Inflammatory macrophage treated with lipopolysaccharide for 1 hour (primary cell): ENCODE data around the gene TLR6.
"Not testable (repeated sequence)": the region's sequence is repeated elsewhere in the genome, so short reads cannot be mapped to it uniquely, and the experiment has no call there.

Source experiments
- DNase-seq, 2 donors: peaks; one replicate each; pipeline ENCODE4 v3.0.0-alpha.2; 2020 to 2022

TLR6 gene

DNA sequence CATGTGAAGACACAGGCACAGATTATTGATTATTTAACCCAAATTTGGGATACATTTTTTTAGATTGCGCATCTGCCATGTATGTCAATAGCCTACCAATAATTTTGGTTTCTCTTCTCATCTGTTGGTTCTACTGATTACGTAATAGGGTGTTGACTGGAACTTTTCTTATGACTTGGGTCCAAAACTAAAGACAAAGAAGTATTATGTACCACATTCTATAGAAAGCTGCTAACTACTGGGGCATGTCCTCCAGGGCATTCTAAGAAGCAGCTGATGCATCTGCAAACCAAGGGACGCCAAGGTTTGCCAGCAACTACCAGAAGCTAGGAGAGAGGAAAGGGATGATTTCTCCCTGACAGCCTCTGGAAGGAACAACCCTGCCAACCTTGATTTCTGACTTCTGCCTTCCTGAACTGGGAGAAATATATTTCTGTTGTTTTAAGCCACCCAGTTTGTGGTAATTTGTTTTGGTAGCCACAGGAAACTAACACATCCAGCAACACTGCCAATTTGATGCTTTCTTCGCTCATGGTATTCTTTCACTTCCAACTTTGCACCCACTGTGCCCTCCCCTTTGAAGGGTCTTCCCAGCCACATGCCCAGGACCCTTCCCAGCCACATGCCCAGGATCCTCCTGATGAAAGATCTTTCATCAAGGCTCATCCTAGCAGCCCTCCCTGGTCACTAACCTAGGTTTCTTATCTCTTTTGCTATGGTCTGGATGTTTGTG, 36.1 kb downstream of the TLR6 start:
- no peak for DNase-seq

DNA sequence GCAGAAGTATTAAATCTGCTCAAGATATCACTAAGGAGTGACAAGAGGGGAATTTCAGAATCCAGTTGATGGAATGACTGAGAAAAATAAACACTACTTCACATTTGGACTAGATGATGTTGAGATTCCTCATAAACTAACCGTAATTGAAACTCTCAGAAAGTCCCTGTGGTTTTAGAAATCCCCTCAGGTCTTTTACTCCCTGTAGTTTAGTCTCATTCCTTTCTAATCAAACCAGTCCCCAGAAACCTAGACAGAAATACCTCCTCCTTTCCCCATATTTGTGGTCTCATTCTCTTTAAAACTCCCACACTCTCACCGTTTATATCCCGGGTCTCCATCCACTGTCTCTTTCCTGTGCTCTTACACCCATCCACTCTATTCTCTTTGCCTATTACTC, 37.0 kb downstream of the TLR6 start:
- peak; percentile 32 to 53 for DNase-seq

GRCh38 chr4:38818441-38818976, 38.1 kb downstream of the TLR6 start:
- DNase-seq: peak; percentile 63 to 91

DNA sequence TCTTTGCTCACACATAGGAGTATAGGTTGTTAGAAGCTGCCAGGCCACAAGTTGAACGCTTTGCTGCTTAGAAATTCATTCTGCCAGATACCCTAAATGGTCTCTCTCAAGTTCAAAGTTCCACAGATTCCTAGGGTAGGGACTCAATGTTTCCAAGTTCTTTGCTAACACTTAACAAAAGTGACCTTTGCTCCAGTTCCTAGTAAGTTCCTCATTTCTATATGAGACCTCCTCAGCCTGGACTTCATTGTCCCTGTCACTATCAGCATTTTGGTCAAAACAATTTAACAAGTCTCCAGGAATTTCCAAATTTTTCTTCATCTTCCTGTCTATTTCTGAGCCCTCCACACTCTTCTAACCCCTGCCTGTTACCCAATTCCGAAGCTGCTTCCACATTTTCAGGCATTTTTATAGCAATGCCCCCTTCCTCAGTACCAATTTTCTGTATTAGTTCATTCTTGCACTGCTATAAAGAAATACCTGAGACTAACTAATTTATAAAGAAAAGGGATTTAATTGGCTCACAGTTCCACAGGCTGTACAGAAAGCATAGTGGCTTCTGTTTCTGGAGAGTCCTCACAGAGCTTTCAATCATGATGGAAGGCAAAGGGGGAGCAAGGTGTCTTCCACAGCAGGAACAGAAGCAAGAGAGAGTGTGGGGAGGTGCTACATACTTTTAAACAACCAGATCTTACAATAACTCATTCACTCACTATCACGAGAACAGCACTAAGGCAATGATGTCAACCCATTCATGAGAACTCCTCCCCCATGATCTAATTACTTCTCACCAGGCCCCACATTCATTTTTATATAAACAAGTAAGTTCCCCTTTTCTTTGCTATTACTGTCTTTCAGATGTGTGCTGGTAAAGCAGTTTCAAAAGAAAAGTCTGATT, 40.5 kb downstream of the TLR6 start:
- DNase-seq: peak; percentile 86 to 97

- DNase-seq: no peak
Observed at GRCh38 chr4:38814386-38814785, 42.2 kb downstream of the TLR6 start.

DNA sequence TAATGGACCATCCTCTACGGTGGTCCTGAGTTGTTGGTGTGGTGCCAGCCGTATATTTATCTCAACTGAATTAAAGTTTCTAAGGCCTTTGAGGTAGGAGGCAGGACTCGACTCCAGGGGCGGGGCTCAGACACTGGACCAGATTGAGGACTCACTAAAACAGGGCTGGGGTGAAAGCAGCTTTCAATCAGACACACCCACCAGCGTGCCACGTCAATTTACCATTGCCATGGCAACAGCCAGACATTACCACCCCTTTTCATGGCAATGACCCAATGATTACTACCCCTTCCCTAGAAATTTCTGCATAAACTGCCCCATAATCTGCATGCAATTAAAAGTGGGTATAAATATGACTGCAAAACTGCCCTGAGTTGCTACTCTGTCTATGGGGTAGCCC, 45.3 kb downstream of the TLR6 start:
- DNase-seq: no peak

DNA sequence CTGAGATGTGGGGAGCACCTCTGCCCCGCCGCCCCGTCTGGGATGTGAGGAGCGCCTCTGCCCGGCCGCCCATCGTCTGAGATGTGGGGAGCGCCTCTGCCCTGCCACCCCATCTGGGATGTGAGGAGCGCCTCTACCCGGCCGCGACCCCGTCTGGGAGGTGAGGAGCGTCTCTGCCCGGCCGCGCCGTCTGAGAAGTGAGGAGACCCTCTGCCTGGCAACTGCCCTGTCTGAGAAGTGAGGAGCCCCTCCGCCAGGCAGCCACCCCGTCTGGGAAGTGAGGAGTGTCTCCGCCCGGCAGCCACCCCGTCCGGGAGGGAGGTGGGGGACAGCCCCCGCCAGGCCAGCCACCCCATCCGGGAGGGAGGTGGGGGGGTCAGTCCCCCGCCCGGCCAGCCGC, 49.2 kb downstream of the TLR6 start:
- DNase-seq: not testable (repeated sequence)

DNA sequence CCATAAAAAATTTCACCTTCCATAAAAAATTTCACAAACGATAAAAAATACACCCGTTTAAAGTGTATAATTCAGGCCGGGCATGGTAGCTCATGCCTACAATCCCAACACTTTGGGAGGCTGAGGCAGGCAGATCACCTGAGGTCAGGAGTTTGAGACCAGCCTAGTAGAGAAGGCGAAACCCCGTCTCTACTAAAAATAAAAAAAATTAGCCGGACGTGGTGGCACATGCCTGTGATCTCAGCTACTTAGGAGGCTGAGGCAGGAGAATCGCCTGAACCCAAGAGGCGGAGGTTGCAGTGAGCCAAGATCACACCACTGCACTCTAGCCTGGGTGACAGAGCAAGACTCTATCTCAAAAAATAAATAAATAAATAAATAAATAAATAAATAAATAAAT, 50.4 kb downstream of the TLR6 start:
- DNase-seq: not testable (repeated sequence)

DNA sequence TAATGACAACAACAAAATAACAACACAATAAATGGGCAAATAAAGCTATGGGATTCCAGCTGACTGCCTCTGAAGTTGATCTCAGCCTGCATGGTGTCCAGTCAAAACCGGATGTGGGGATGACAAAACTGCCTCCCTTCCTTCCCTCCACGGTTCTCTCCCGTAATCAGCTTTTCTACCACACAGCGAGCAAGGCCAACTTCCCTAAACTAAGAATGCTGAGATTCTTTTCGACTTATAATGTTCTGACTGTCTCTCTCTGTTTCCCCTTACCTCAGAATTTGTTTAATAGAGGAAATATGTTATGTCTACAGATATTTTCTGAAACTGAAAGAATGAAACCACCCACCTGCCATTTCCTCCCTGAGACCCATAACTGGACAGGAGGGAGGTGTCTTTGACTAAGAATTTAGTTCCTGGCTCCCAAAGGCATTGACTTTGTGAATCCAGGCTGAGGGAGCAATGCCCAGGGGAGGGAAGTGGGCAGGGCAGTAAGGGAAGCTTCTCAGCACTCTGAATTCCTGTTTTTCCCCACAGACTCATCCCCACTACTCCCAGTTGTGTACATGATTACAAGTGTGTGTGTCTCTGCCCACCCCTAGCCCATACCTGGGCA, 51.0 kb downstream of the TLR6 start:
- DNase-seq: peak; percentile 77 to 82

- DNase-seq: peak; percentile 80 to 93
Observed at GRCh38 chr4:38804654-38805295, 51.8 kb downstream of the TLR6 start, which contains the start of gene TLR1. Gene TLR1 (minus strand): TSS chr4:38804791. CDS start chr4:38798831, 5,960 bp downstream.

DNA sequence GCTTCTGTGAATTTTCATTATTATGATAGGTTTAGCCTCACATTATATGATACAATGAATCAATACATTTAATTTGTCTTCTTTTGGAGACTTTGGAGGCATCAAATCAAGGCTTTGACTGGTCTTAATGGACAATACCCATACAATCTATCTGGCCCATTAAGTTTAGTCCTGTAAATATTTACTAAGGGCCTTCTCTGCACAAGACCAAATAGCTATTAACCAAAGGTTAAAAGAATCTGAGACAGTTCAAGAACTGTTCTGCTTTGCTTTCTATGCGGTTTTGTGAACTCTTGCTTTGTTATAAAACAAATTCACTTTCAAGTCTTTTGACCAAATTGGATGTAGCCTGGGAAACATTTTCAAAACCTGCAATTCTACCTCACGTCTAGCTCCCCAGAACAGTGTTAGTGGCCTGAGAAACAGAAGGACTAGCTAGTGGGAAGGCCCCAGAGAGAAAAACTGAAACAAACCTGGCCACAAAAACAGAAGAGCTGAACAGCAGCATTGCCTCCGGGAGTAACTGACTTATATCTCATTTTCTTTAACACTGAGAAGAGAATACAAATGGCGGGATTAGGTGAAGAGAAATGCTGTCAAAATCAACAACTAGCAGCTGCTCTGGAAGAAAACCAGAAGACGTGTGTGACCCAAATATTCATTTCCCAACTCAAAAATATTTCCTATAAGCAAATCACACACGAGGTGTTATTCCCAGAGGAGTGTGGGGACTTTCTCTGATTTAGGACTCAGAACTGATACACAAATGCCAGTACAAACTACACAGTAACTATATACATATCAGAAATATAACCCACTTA, 52.6 kb downstream of the TLR6 start:
- peak; percentile 46 to 48 for DNase-seq

DNA sequence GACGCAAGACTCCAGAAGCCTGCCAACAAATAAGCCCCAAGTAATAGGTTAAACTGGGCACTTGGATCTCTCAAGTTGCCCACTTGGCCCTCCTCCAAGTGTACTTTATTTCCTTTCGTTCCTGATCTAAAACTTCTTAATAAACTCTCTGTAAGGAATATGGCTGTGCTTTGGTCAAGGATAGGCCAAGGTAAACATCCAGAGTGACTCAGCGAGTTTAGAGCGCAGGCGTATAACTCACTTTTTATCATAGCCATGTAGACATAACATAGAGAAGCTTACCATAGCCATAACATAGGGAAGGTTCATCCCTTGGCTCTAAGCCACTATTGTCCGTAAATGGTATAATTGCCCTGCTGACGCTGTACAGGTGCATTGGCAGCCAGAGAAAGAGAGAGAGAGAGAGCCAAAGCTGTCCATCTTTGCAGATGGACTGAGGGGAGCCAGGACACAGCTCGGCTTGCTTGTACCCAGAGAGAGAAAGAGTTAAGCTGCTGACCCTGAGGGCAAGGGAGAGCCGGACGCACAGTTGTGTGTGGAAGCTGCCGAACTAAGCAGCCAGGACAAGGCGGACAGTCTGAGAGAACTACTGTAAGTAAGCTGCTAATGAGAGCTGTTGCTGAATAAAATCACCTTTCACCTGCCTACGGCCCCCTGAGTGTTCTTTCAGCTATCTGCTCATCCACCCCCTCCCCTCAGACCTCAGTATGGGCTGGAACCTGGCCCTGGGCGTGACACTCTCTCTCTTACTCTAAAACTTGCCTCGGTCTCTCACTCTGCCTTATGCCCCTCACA, 53.9 kb downstream of the TLR6 start:
- no peak for DNase-seq

GRCh38 chr4:38800961-38801450, 55.6 kb downstream of the TLR6 start:
- DNase-seq: peak in 1 of 2 donors; percentile 36

DNA sequence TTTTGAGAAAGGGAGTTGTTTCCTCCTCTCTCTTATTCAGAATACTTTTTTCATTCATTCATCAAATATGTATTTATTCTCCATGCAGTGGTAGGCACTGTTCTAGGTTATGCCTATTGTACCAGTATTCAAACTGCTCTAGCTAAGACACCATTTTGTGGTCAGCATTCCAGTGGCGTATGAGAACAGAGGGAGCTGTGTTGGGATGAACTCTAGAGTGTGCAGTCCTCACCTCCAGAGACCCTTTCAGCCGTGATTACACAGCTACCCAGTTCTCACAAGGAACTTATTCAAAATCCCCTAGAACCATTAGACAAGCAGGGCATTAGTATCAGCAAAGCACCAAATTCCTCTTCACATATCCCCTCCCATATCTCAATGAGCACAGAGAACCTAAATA, 56.3 kb downstream of the TLR6 start:
- DNase-seq: no peak

- no peak for DNase-seq
Observed at GRCh38 chr4:38795087-38795486, 61.5 kb downstream of the TLR6 start.

DNA sequence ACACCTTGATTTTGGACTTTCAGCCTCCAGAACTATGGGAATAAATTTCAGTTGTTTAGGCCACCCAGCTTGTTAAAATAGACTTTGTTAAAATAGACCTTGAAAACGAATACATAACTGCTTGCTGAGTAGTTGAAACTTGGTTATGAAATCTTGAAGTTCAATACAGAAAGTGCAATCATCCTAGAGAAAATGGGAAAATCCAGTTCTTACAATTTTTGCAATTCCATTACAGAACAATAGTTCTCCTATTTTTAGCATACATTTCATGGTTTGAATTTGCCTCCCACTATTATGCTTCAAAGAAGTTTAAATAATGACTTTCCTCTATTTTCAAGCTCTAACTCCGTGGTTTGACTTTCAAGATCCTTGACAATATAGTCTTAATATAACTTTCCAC, 62.6 kb downstream of the TLR6 start:
- DNase-seq: peak; percentile 80 to 87

DNA sequence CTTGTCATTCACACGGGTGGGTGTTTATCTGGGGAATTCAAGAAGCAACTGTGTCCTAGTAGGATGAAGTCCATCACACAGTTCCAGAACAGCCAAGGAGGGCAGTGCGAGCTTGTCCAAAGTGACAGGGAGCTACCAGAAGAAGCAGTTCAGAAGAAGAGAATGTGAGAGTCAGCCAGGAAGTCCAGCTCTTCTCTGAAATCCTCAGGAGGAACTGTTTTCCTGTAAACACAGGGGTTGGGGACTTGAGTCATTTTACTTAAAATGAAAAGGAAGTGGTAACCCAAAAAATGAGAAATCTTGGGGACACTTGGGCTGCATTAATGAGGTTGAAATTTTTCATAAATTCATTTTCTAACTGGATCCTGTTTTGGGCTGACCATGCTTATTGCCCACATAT, 65.6 kb downstream of the TLR6 start:
- peak; percentile 72 to 75 for DNase-seq

DNA sequence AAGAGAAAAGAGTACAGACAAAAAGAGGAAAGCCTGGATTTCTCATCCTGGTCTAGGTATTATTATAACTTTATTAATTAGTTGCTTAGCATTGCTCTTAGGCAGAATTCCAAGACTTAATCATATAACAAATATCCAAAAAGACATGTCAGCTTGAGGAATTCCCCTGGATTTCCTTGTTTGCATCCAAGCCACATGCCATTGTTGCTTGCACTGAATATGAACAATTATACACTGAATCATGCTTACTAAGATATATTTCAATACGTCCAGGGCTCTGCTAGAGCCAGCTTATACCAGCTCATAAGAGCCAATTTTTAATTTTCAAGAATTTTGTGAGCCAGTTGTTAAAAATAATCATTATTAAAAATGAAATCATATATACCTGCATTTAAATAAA, 68.3 kb downstream of the TLR6 start:
- peak in 1 of 2 donors; percentile 61 for DNase-seq

- DNase-seq: no peak
Observed at GRCh38 chr4:38787693-38788092, 68.9 kb downstream of the TLR6 start.

GRCh38 chr4:38785901-38786402, 70.7 kb downstream of the TLR6 start:
- peak; percentile 75 to 86 for DNase-seq
